IgD-negative memory B cell (primary cell): ENCODE measurements around the gene SOD3. TPM values are rescaled to one million over a fixed set of nuclear protein-coding genes. Genes with fewer than 3 reads are reported as not detected.

Experiments used
- H3K27ac Mint-ChIP-seq, 3 donors: one replicate each; pipeline ENCODE4 v1.8.0; 2020 to 2022; ENCODE audit warnings: mild to moderate bottlenecking in 3 of 3, mixed read lengths in 3 of 3, moderate library complexity in 1 of 3
- H3K27me3 Mint-ChIP-seq: one replicate; pipeline ENCODE4 v1.8.0; 2021; ENCODE audit warnings: mixed read lengths
- H3K36me3 Mint-ChIP-seq: one replicate; pipeline ENCODE4 v1.8.0; 2020; ENCODE audit warnings: mild to moderate bottlenecking, mixed read lengths
- H3K4me1 Mint-ChIP-seq, 3 donors: one replicate each; pipeline ENCODE4 v1.8.0; 2020 to 2022; ENCODE audit warnings: mixed read lengths in 3 of 3, mild to moderate bottlenecking in 1 of 3
- H3K4me3 Mint-ChIP-seq, 4 donors: one replicate each; pipeline ENCODE4 v1.8.0; 2020 to 2022; ENCODE audit warnings: mild to moderate bottlenecking in 4 of 4, mixed read lengths in 4 of 4, moderate library complexity in 3 of 4
- H3K9me3 Mint-ChIP-seq, 3 donors: one replicate each; pipeline ENCODE4 v1.8.0; 2020 to 2021; ENCODE audit warnings: mixed read lengths in 3 of 3, mild to moderate bottlenecking in 1 of 3
- polyA plus RNA-seq: library from polyadenylated mRNA; unstranded; fragments of 300-500 nt; fragmentation: Illumina TruSeq; gene quantifications from one replicate; pipeline ENCODE4 v1.2.3, GENCODE V29; 2021

SOD3 gene, protein sequence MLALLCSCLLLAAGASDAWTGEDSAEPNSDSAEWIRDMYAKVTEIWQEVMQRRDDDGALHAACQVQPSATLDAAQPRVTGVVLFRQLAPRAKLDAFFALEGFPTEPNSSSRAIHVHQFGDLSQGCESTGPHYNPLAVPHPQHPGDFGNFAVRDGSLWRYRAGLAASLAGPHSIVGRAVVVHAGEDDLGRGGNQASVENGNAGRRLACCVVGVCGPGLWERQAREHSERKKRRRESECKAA
- polyA plus RNA-seq, result not detected

DNA sequence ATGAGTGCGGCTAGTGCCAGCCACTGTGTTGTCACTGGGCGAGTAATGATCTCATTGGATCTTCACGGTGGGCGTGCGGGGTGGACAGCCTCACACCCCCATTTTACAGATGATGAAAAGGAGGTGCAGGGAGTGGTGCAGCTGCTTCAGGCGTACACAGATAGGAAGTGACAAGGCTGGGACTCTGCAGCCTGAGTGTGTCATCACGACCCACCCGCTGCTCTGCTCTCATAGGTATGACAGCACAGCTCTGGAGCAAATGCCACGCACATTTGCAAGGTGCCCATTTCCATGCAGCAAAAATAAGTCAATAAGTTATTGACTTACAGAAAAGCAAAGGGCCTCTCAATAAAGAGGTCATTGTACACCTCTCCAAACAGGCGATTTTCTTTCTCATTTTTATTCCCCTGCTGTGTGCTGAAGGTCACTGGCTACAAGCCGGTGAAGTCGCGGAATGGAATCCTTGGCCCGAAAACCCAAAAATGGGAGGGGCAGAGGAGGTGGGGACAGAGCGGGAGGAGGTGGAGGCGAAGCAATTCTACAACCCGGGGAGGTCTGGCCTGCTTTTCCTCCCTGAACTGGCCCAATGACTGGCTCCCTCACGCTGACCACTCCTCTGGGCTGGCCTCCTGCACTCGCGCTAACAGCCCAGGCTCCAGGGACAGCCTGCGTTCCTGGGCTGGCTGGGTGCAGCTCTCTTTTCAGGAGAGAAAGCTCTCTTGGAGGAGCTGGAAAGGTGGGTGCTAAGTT, at the start of gene SOD3:
Gene SOD3, plus strand, starts transcription at position 658 of the 750 bp plus-strand sequence. CDS start 3,949 bp downstream, outside the sequence.
- Mint-ChIP-seq H3K9me3 (peaks cover 0 to 2% (median 2%) of the 10 kb centered on the region in 3 donors), H3K4me1 (peaks cover 0 to 4% (median 0%) of the 10 kb centered on the region in 3 donors), H3K36me3 (no peaks in the 10 kb centered on the region), H3K27me3 (peaks cover 18% of the 10 kb centered on the region), H3K4me3 (no peak within 1 kb of the TSS), H3K27ac (no peak within 1 kb of the TSS)

DNA sequence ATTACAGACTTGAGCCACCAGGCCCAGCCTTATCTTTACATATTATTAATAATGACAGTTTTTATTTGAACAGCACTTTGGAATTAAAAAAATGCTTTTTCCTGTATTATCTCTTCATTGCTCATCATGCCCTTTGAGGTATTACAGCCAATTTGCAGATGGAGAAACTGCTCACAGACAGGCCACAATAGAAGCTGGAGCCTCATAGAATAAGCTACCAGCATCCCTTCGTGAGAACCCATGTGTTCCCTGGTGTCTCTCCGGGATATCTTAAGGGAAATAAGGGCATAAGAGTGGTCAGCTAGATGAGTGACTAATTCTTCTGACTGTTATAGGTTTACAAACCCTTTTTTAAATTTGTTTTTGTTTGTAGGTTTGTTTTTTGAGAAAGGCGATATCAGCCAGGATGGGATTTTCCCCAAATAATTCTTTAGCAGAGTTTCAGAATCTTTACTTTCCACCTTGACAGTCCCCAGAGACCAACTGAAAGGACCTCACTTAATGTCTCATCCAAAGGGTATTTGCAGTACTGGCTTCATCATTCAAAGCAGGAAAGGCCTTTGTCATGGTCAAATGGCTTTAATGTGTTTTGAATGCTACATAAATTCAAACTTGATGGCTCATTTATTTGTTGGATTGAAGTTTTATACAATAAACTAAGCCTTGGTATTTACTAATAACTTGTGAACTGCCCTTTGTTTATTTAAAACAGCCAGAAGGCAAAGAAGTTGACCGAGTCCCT, 48.0 kb upstream of the SOD3 start:
- H3K27ac Mint-ChIP-seq, result no peak overlapping the region
- no peaks in the 10 kb centered on the region for H3K36me3 Mint-ChIP-seq
- H3K4me3 Mint-ChIP-seq, result no peak overlapping the region
- H3K4me1 Mint-ChIP-seq, result no peaks in the 10 kb centered on the region
- H3K9me3 Mint-ChIP-seq, result peaks cover 0 to 2% (median 0%) of the 10 kb centered on the region in 3 donors
- H3K27me3 Mint-ChIP-seq, result peaks cover 5% of the 10 kb centered on the region

DNA sequence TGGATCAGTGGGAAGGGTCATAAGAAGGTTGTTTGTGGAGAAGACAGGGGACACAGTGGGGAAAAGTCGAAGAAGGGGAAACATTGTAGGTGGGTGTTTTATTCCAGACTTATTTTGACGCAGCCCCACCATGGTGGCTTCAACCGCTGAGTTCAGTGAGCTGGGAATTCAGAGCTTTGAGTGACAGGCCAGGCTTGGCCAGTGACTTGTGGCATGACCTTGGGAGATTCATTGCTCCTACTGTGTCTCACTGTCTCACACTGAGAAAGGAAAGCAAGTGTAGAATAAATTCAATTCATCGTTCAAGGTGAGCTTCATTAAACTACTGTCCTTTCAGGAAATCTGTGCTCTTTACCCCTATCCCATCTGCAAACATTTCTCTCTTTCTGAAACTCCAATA, 47.4 kb upstream of the SOD3 start:
- Mint-ChIP-seq H3K36me3 (no peaks in the 10 kb centered on the region), H3K9me3 (peaks cover 0 to 2% (median 0%) of the 10 kb centered on the region in 3 donors), H3K4me3 (no peak overlapping the region), H3K27ac (no peak overlapping the region), H3K27me3 (peaks cover 3% of the 10 kb centered on the region), H3K4me1 (no peaks in the 10 kb centered on the region)

DNA sequence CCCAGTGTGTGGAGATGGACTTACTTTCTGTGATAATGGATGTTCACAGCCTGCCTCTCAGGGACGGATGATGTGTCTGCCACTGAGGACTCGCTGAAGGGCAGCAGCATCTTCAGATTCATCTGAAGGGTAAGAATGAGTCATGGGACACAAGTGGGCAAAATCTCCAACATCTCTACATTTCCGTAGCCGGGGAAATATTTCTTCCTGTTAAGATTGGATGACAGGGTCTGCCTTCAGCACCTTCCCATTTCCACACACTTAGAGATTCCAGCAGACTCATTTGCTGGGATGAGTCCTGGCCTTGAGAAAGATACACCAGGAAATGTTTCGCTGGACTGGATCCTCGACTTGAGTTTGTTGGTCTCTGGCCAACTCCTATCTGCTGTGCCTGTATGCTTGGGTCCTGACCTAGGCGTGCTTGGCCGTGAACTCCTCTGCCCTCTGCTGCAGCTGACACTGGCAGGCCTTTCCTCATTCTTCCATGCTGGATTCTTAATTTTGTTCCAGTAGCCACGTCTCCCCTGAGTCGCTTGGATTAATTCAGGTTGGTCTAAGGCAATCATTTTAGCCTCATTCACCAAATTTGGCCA, 46.5 kb upstream of the SOD3 start:
- H3K9me3 Mint-ChIP-seq, result peaks cover 0 to 3% (median 0%) of the 10 kb centered on the region in 3 donors
- H3K27ac Mint-ChIP-seq, result no peak overlapping the region
- peaks cover 3% of the 10 kb centered on the region for H3K27me3 Mint-ChIP-seq
- no peaks in the 10 kb centered on the region for H3K36me3 Mint-ChIP-seq
- no peak overlapping the region for H3K4me3 Mint-ChIP-seq
- H3K4me1 Mint-ChIP-seq, result no peaks in the 10 kb centered on the region

DNA sequence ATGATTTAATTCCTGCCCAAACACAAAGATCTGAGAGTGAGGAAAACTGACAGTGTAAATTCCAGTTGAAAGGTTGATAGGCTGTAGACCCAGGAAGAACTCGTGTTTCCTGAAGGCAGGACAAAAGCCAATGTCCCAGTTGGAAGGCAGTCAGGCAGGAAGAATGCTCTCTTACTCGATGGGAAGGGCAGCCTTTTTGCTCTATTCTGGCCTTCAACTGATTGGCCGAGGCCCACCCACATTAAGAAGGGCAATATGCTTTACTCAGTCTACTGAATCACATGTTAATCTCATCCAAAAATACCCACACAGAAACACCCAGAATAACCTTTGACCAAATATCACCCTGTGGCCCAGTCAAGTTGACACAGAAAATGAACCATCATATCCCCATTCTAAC, 45.3 kb upstream of the SOD3 start:
- no peak overlapping the region for H3K4me3 Mint-ChIP-seq
- H3K4me1 Mint-ChIP-seq, result no peaks in the 10 kb centered on the region
- H3K27ac Mint-ChIP-seq, result no peak overlapping the region
- peaks cover 0 to 3% (median 0%) of the 10 kb centered on the region in 3 donors for H3K9me3 Mint-ChIP-seq
- H3K27me3 Mint-ChIP-seq, result no peaks in the 10 kb centered on the region
- no peaks in the 10 kb centered on the region for H3K36me3 Mint-ChIP-seq

DNA sequence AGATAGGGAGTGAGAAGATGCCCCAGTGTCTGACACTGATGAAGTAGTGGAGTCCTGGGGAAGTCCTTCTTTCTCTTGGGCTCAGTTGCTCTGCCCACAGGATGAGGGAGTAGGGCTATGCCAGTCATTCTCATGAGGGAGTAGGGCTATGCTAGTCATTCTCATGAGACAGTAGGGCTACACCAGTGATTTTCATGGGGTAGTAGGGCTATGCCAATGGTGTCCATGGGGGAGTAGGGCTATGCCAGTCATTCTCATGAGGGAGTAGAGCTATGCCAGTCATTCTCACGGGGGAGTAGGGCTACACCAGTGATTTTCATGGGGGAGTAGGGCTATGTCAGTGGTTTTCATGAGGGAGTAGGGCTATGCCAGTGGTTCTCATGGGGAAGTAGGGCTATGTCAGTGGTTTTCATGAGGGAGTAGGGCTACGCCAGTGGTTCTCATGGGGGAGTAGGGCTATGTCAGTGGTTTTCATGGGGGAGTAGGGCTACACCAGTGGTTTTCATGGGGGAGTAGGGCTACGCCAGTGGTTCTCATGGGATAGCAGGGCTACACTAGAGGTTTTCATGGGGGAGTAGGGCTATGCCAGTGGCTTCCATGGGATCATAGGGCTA, 43.3 kb upstream of the SOD3 start:
- Mint-ChIP-seq H3K4me3 (no peak overlapping the region), H3K36me3 (no peaks in the 10 kb centered on the region), H3K27me3 (no peaks in the 10 kb centered on the region)

DNA sequence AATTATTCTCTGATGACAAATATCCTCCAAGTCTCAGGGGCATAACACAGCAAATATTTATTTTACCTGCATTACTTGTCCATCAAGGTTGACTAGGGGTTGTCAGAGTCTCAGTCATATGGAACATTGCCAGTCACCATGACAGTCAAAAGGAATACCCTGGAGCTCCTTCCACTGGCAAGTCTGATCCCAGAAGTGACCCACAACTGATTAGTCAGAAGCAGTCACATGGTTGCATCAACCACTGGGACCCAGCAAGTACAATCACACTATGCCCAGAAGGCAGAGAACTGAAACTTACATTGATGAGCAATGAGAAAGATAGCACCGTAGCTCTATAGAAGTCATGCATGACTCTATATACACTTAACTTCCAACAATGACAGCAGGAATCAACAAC, 41.9 kb upstream of the SOD3 start:
- Mint-ChIP-seq H3K27ac (no peak overlapping the region), H3K9me3 (peaks cover 0 to 13% (median 5%) of the 10 kb centered on the region in 3 donors)

More for the DNA sequence above, 43.3 kb upstream of the SOD3 start:
- H3K27ac Mint-ChIP-seq, result no peak overlapping the region
- H3K9me3 Mint-ChIP-seq, result peaks cover 0 to 12% (median 3%) of the 10 kb centered on the region in 3 donors
- H3K4me1 Mint-ChIP-seq, result no peaks in the 10 kb centered on the region

DNA sequence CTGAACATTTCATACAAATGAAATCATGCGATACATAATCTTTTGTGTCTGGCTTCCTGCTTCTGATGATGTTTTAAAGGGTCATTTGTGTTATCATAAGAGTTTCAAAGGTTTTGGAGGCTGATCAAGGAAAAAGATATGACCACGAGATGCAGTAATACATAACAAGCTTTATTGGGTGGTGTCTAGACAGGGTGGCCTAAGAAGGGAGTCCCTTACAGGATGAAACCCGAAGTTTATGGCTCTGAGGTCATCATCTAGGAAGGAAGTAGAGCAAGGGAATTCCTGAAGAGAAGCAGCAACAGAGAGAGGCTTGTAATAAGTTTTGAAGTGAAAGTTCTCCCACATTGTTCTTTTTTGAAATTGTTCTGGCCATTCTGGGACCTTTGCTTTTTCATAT, 40.8 kb upstream of the SOD3 start:
- no peaks in the 10 kb centered on the region for H3K27me3 Mint-ChIP-seq
- H3K4me1 Mint-ChIP-seq, result no peaks in the 10 kb centered on the region
- H3K9me3 Mint-ChIP-seq, result peaks cover 0 to 13% (median 5%) of the 10 kb centered on the region in 3 donors

More for the DNA sequence above, 41.9 kb upstream of the SOD3 start:
- no peaks in the 10 kb centered on the region for H3K36me3 Mint-ChIP-seq
- H3K27me3 Mint-ChIP-seq, result no peaks in the 10 kb centered on the region
- H3K4me1 Mint-ChIP-seq, result no peaks in the 10 kb centered on the region
- H3K4me3 Mint-ChIP-seq, result no peak overlapping the region

DNA sequence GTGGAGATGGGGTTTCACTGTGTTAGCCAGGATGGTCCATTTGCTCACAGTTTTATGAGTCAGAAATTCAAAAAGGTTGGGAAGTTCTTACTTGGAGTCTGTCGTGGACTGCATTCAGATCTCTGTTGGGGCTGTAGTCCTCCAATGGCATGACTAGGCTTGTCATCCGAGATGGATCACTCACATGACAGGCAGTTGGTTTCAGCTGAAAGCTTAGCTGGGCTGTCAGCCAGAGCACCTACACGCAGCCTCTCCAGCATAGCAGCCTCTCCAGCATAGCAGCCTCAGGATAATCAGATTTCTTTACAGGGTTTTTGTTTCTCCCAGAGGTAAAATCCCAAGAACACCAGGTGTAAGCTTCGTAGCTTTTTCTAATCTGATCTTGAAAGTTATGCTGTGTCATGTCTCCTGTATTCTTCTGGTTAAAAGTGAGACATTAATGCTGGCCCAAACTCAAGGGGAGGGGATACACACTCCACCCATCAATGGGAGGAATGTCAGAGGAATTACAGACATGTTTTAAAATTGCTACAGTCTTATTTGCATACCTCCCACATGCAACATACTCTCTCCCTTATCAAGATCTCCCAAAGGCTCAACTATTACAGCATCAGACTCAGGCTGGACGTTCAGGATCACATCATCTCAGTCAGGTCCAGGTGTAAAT, 31.6 kb upstream of the SOD3 start:
- Mint-ChIP-seq H3K4me1 (no peaks in the 10 kb centered on the region), H3K36me3 (no peaks in the 10 kb centered on the region), H3K27ac (no peak overlapping the region), H3K9me3 (peaks cover 0 to 4% (median 3%) of the 10 kb centered on the region in 3 donors), H3K27me3 (peaks cover 4% of the 10 kb centered on the region), H3K4me3 (no peak overlapping the region)

More for the DNA sequence above, 40.8 kb upstream of the SOD3 start:
- H3K36me3 Mint-ChIP-seq, result no peaks in the 10 kb centered on the region
- peak overlapping the region in 1 of 3 donors; percentile 14 for H3K27ac Mint-ChIP-seq
- no peak overlapping the region for H3K4me3 Mint-ChIP-seq

DNA sequence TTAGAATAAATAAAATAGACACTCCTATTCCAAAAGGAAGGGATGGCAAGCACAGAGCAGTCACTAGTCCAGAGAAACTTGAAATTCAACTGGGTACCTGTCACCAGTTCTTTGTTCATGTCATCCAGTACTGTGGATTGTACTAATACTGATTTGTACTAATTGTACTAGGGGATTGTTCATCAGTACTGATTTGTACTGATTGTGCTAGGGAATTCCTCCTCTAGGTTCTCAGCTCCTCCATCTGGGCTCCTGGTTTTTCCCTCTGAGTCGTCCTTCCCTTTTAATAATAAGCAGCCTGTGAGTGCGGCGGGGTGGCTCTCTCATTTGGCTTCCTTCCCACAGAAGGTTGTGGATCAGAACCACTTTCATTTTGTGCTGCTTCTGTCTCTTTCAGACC, 31.0 kb upstream of the SOD3 start:
- peaks cover 0 to 4% (median 3%) of the 10 kb centered on the region in 3 donors for H3K9me3 Mint-ChIP-seq
- H3K4me3 Mint-ChIP-seq, result no peak overlapping the region
- H3K27me3 Mint-ChIP-seq, result peaks cover 4% of the 10 kb centered on the region
- no peaks in the 10 kb centered on the region for H3K4me1 Mint-ChIP-seq
- no peak overlapping the region for H3K27ac Mint-ChIP-seq
- no peaks in the 10 kb centered on the region for H3K36me3 Mint-ChIP-seq

DNA sequence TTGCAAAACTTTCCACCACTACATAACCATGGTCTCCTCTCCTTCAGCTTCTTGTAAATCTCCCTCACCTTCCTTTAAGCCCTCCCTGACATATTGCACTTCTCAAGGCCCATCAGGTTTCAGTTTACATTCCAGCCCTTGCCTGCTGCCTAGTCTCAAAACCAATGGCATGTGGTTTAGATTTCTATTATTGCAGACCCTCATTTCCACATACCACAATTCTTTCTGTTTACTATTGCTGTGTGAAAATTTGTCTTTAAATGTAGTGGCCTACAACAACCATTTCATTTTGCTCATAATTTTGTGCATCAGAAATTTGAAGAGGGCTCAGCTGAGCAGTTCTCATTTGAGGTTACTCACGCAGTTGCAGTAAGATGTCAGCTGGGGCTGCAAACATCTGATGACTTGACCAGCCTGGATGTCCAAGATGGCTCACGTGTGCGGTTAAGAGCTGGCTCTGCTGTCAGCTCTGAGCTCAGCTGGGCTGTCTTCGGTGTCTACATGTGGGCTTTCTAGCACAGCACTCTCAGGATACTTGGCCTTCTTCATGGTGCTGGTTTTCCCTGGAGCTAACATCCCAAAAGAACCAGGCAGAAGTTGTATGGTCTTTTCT, 29.9 kb upstream of the SOD3 start:
- H3K27me3 Mint-ChIP-seq, result peaks cover 4% of the 10 kb centered on the region
- H3K27ac Mint-ChIP-seq, result no peak overlapping the region
- peaks cover 0 to 4% (median 3%) of the 10 kb centered on the region in 3 donors for H3K9me3 Mint-ChIP-seq
- H3K4me3 Mint-ChIP-seq, result no peak overlapping the region
- H3K4me1 Mint-ChIP-seq, result no peaks in the 10 kb centered on the region
- no peaks in the 10 kb centered on the region for H3K36me3 Mint-ChIP-seq

DNA sequence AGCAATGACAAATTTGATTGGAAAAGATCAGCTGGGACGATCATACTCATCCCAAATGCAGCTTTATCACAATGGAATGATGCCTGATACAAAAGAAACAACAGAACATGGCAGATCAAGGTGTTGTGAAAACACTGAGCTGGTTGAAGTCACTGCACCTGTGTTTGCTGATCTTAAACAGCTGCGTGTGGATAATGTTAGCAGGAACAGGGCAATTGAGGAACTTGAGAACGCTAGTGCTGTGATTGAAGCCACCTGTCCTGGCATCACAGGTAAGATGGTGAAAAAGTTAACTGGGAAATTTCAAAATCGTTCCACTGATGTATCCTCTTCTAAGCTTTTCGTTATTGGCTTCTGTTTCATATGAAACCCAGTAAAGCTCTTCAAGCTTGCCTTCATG, 27.4 kb upstream of the SOD3 start:
- Mint-ChIP-seq H3K4me1 (no peaks in the 10 kb centered on the region), H3K9me3 (peaks cover 3 to 6% (median 5%) of the 10 kb centered on the region in 3 donors), H3K4me3 (no peak overlapping the region), H3K36me3 (no peaks in the 10 kb centered on the region), H3K27me3 (peaks cover 4% of the 10 kb centered on the region), H3K27ac (no peak overlapping the region)

DNA sequence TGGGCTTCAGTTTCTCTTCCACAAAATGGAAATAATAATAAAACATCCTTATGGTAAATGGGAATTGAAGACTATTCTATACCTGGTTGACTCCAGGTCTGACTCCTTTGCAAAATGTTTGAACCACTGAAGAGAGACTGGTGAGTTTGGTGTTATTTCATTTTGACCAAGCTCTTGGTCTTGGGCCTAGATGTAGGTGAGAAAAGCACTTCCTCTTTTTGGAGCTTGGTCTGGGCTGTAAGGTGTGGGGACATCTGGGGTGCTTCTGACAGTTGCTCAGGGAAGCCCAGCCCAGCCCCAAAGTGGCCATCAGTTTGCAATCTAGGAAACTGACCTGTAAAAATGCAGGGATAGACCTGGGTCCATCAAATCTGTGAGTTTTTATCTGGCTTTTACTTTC, 26.8 kb upstream of the SOD3 start:
- peaks cover 3 to 6% (median 5%) of the 10 kb centered on the region in 3 donors for H3K9me3 Mint-ChIP-seq
- no peaks in the 10 kb centered on the region for H3K4me1 Mint-ChIP-seq
- H3K36me3 Mint-ChIP-seq, result no peaks in the 10 kb centered on the region
- H3K27ac Mint-ChIP-seq, result no peak overlapping the region
- no peak overlapping the region for H3K4me3 Mint-ChIP-seq
- peaks cover 4% of the 10 kb centered on the region for H3K27me3 Mint-ChIP-seq

DNA sequence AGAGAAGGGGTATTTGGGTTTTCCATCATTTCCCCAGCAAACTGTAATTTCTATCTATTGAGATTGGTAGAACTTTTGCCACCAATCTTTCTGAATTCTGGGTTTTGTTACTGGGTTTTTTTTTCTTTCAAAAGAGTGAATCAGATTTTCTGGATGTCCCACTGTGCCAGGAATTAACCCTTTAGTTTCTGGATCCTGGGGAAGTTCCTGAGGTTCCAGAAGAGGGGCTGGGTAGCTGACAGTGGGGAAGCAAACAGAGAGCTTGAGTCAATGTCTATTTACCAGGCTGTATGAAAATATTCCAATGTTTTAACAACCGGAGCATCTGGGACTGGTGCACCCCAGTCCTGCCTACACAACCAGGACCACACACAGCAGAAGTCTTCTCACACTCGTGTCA, 25.8 kb upstream of the SOD3 start:
- Mint-ChIP-seq H3K9me3 (peaks cover 3 to 6% (median 5%) of the 10 kb centered on the region in 3 donors), H3K27ac (no peak overlapping the region), H3K27me3 (peaks cover 2% of the 10 kb centered on the region), H3K4me3 (no peak overlapping the region), H3K4me1 (no peaks in the 10 kb centered on the region), H3K36me3 (no peaks in the 10 kb centered on the region)
